GM18868 (cell line): Measurements from ENCODE around the gene SSTR5.

Experiments used
- ATAC-seq: cut with Tn5 transposase; IDR thresholded peaks from one replicate; pipeline ENCODE4 v1.9.1; 2021; ENCODE audit warnings: mild to moderate bottlenecking, moderate library complexity; ENCODE audit not compliant: unreplicated experiment

Gene SSTR5

GRCh38 chr16:1039762-1040161 lies 32.8 kb upstream of the SSTR5 start:
- ATAC-seq: no peak

GRCh38 chr16:1040346-1040745 lies 32.2 kb upstream of the SSTR5 start:
- ATAC-seq: no peak

GRCh38 chr16:1042049-1042744 lies 30.4 kb upstream of the SSTR5 start:
- ATAC-seq: no peak

- no peak for ATAC-seq
Observed at GRCh38 chr16:1042866-1043265, 29.7 kb upstream of the SSTR5 start.

- no peak for ATAC-seq
Observed at GRCh38 chr16:1043881-1044451, 28.6 kb upstream of the SSTR5 start.

GRCh38 chr16:1044460-1045309 lies 27.9 kb upstream of the SSTR5 start:
- no peak for ATAC-seq

GRCh38 chr16:1045310-1045992 lies 27.1 kb upstream of the SSTR5 start:
- ATAC-seq: no peak

GRCh38 chr16:1045993-1046911 lies 26.3 kb upstream of the SSTR5 start:
- no peak for ATAC-seq

GRCh38 chr16:1047123-1047522 lies 25.4 kb upstream of the SSTR5 start:
- ATAC-seq: no peak

GRCh38 chr16:1047801-1048200 lies 24.7 kb upstream of the SSTR5 start:
- ATAC-seq: no peak

- no peak for ATAC-seq
Observed at GRCh38 chr16:1048442-1049112, 24.0 kb upstream of the SSTR5 start.

- ATAC-seq: no peak
Observed at GRCh38 chr16:1049113-1049975, 23.2 kb upstream of the SSTR5 start.

- no peak for ATAC-seq
Observed at GRCh38 chr16:1049976-1050247, 22.6 kb upstream of the SSTR5 start.

- no peak for ATAC-seq
Observed at GRCh38 chr16:1050516-1050915, 22.0 kb upstream of the SSTR5 start.

- ATAC-seq: no peak
Observed at GRCh38 chr16:1050921-1051320, 21.6 kb upstream of the SSTR5 start.

GRCh38 chr16:1051446-1051845 lies 21.1 kb upstream of the SSTR5 start:
- ATAC-seq: no peak

- ATAC-seq: no peak
Observed at GRCh38 chr16:1052721-1053120, 19.8 kb upstream of the SSTR5 start.

- ATAC-seq: no peak
Observed at GRCh38 chr16:1053121-1053521, 19.4 kb upstream of the SSTR5 start.

GRCh38 chr16:1053700-1054368 lies 18.7 kb upstream of the SSTR5 start:
- ATAC-seq: no peak
